Mucosa of stomach (tissue), 1 donor: Measurements from ENCODE around the gene STAP2.
"Not testable (repeated sequence)": the region's sequence is repeated elsewhere in the genome, so short reads cannot be mapped to it uniquely, and the experiment has no call there.

ENCODE experiments used
- H3K27me3 ChIP-seq: one replicate; pipeline ENCODE4 v1.7.0; 2013; ENCODE audit warnings: mild to moderate bottlenecking, low read length; ENCODE audit not compliant: control insufficient read depth, insufficient read depth
- H3K36me3 ChIP-seq: one replicate; pipeline ENCODE4 v1.7.0; 2013; ENCODE audit warnings: low read length; ENCODE audit not compliant: control insufficient read depth, insufficient read depth
- H3K4me1 ChIP-seq: one replicate; pipeline ENCODE4 v1.7.0; 2013; ENCODE audit warnings: mild to moderate bottlenecking, low read length; ENCODE audit not compliant: control insufficient read depth, insufficient read depth
- H3K4me3 ChIP-seq: one replicate; pipeline ENCODE4 v1.7.0; 2013; ENCODE audit warnings: low read length
- H3K9ac ChIP-seq: one replicate; pipeline ENCODE4 v1.7.0; 2013; ENCODE audit warnings: mild to moderate bottlenecking, low read length, moderate library complexity
- H3K9me3 ChIP-seq: one replicate; pipeline ENCODE4 v1.7.0; 2013; ENCODE audit warnings: mild to moderate bottlenecking, low read length, moderate library complexity; ENCODE audit not compliant: control insufficient read depth
- donor health status: Pancreatic carcinoma.

Gene STAP2

DNA sequence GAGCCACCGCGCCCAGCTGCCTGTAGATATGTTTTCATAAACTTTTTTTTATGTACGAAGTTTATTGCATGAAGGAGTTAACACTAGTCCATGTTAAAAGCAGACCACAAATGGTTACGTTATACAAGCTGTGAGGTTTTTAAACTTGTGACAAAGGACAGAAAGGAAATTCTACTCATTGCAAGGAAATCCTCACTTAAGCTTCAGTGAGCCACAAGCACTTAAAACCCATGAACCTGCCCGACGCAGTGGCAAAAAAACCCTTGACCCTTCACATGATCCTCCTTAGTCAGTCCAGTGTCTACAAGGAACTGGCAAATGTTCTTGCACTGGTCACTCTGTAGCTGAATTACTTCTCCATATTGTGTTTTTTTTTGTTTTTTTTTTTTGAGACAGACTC, 8.9 kb upstream of the STAP2 start:
- H3K9ac ChIP-seq, result no peak overlapping the region

DNA sequence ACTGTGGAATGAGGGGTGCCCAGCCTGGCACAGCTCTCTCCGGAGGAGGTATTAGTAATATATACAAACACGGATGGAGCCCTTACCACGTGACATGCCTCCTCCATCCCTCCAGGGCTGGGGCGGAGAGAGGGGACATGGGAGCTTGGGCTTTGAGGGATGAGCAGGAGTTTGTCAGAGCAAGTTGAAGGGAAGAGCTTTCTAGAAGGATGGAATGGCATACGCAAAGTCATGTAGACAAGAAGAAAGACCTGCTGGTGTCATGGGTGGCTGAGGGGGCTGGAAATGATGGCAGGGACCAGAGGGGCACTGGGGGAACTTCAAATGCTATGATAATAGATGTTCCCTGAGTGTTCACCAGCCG, 7.4 kb upstream of the STAP2 start:
- Histone ChIP-seq H3K4me1 (peaks cover 8% of the 10 kb centered on the region), H3K9me3 (no peaks in the 10 kb centered on the region), H3K9ac (no peak overlapping the region), H3K27me3 (no peaks in the 10 kb centered on the region), H3K36me3 (no peaks in the 10 kb centered on the region), H3K4me3 (no peak overlapping the region)

More for the DNA sequence above, 8.9 kb upstream of the STAP2 start:
- no peaks in the 10 kb centered on the region for H3K36me3 ChIP-seq
- H3K4me1 ChIP-seq, result peaks cover 8% of the 10 kb centered on the region
- H3K4me3 ChIP-seq, result no peak overlapping the region
- H3K9me3 ChIP-seq, result no peaks in the 10 kb centered on the region
- no peaks in the 10 kb centered on the region for H3K27me3 ChIP-seq

DNA sequence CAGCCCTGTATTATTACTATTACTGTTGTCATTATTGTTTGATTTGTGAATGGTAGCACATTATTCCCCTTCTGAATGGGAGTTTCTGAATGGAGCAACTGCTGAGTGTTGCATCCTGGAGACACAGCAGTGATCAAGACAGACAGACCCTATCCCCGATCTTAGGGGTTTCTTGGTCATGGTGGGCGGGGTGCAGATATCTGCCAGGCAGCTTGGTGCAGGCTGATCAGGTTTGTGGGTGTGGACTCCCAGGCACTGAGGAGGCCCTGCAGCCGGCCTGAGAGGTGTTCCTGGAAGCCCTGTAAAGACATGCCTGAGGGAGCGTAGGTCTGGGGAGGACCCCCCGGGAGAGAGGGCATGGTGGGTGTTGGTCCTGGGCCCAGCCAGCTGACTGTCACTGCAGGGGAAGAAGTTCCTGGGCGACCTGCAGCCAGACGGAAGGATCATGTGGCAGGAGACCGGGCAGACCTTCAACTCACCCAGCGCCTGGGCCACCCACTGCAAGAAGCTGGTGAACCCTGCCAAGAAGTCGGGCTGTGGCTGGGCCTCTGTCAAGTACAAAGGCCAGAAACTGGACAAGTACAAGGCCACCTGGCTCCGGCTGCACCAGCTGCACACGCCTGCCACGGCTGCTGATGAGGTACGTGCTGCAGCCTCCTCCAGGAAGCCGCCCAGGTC, 6.9 kb upstream of the STAP2 start:
- no peak overlapping the region for H3K4me3 ChIP-seq

DNA sequence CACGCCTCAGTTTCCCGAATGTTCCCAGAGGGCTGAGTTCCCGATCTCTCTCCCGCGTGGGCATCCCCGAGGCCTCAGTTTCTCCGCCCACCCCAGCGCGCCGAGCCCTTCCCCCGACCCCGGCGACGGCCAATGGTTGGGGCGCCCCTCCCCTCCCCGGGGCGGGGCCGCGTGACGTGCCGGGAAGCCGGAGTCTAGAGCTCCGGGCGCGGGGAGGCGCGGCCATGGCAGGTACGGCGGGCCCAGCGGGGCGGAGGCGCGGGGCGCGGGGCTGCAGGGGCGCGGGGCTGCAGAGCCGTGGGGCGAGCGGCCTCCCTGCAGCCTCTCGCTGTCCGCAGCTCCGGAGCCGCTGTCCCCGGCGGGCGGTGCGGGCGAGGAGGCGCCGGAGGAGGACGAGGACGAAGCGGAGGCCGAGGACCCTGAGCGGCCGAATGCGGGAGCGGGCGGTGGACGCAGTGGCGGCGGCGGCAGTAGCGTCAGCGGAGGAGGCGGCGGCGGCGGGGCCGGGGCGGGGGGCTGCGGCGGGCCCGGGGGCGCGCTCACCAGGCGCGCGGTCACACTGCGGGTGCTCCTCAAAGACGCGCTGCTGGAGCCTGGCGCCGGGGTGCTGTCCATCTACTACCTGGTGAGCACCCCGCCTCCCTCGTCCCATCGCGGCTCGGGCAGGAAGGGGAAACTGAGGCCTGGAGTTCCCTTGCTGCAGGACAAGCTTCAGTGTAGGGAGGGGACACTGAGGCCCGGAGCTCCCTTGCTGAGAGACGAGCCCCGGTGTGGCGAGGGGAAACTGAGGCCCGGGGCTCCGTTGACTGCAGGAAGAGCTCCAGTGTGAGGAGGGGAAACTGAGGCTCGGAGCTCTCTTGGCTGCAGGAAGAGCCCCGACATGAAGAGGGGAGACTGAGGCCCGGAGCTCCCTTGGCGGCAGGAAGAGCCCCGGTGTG, 5.0 kb upstream of the STAP2 start, which contains the start of gene MPND:
MPND (plus strand) TSS at position 193 of the 938 bp plus-strand sequence; CDS start at position 225, 32 bp downstream.
- no peaks in the 10 kb centered on the region for H3K36me3 ChIP-seq
- peak within 1 kb of the TSS; percentile 99 for H3K4me3 ChIP-seq
- H3K9me3 ChIP-seq, result no peaks in the 10 kb centered on the region
- H3K9ac ChIP-seq, result peak within 1 kb of the TSS; percentile 83
- peaks cover 17% of the 10 kb centered on the region for H3K4me1 ChIP-seq
- H3K27me3 ChIP-seq, result no peaks in the 10 kb centered on the region

More for the DNA sequence above, 6.9 kb upstream of the STAP2 start:
- Histone ChIP-seq H3K36me3 (no peaks in the 10 kb centered on the region), H3K9me3 (no peaks in the 10 kb centered on the region), H3K9ac (no peak overlapping the region), H3K27me3 (no peaks in the 10 kb centered on the region), H3K4me1 (peaks cover 8% of the 10 kb centered on the region)

DNA sequence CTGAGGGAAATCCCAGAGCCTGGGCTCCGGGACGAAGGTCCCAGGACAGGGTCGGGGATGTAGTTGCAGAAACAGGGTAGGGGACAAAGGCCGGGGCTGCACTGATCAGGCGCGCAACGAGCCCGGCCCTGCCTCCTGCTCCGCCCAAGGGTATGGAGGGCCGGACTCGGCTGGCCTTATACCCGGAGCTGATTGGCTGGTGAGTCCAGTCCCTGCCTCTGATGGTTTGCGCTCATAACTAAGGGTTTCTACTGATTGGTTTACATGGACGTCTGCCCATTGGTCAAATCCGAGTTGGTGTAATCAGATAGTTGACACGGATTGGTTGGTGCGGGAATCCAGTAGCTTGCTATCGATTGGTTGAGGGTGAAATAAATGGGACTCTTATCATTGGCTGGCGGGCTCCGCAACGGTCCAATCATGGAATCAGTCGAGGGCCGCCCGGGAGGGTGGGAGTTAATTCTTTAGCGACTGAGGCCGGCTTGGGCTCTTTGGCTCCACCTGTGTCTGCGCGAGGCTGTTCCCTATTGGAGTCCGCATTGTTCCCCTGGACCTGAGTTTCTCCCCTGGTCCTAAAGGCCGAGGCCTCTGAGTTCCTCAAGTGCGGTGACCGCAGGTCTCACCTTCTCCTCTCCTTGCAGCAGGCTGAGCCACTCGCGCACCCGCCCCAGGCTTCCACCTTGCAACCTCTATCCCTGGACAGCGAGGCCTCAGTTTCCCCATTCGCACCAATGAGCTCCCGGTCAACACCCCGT, 4.2 kb upstream of the STAP2 start:
- Histone ChIP-seq H3K36me3 (no peaks in the 10 kb centered on the region), H3K9me3 (no peaks in the 10 kb centered on the region), H3K4me3 (peak overlapping the region; percentile 99), H3K27me3 (no peaks in the 10 kb centered on the region), H3K4me1 (peaks cover 22% of the 10 kb centered on the region), H3K9ac (peak overlapping the region; percentile 83)

DNA sequence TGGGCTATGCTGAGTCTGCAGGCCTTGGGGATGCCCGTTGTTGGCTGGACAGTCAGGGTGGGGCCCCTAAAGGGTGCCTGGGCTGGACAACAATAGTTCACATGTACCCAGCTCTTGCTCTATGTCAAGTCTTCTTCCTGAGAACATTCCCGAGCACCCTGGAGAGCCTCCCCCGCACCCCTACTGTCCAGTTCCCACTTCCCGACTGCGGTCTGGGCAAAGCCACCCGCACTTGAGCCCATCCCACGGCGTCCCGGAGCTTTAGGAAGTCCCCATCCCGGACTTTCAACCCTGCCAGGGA, 3.6 kb upstream of the STAP2 start:
- no peaks in the 10 kb centered on the region for H3K27me3 ChIP-seq

DNA sequence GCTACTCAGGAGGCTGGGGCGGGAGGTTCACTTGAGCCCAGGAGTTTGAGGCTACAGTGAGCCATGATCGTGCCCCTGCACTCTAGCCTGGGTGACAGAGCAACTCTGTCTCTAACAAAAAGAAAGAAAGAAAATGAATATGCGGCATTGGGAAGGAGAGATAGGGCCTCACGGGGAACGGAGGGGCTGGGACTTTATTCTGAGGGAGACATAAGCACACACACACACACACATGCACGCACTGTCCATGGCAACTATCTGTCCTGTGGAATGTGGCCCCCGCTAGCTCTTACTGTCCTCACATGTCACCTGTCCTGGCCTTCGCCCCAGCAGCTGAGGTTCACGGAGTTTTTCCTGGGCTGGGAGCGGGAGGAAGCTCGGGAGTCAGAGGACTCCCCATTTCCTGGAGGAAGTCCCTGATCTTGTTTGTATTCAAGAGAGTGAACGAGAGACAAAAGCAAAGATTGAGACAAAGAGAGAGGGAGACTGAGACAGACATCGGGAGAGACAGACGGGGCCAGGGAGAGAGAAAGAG, 654 bp downstream of the STAP2 start:
- no peaks in the 10 kb centered on the region for H3K36me3 ChIP-seq
- no peaks in the 10 kb centered on the region for H3K27me3 ChIP-seq
- H3K9ac ChIP-seq, result peak overlapping the region; percentile 84
- peaks cover 15% of the 10 kb centered on the region for H3K4me1 ChIP-seq
- peak overlapping the region; percentile 86 for H3K4me3 ChIP-seq
- H3K9me3 ChIP-seq, result no peaks in the 10 kb centered on the region

More for the DNA sequence above, 3.6 kb upstream of the STAP2 start:
- Histone ChIP-seq H3K9ac (peak overlapping the region; percentile 83), H3K4me1 (peaks cover 24% of the 10 kb centered on the region), H3K9me3 (no peaks in the 10 kb centered on the region), H3K4me3 (peak overlapping the region; percentile 83), H3K36me3 (no peaks in the 10 kb centered on the region)

DNA sequence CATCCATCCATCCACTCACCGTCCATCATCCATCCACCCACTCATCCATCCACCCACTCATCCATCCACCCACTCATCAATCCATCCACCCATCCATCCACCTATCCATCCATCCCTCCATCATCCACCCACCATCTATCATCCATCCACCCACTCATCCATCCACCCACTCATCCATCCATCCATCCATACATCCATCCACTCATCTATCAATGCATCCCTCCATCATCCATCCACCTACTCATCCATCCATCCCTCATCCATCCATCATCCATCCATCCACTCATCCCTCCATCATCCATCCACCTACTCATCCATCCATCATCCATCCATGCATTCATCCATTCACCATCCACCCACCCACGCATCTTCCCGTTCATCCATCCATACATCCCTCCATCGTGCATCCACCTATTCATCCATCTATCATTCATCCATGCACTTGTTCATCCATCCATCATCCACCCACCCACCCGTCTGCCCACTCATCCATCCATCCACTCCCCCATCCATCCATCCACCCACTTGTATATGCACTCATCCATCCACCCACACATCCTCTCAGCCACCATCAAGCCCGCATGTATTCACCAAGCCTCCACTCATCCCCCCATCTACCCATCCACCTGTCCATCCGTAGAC, 3.6 kb downstream of the STAP2 start:
- Histone ChIP-seq H3K4me1 (peaks cover 15% of the 10 kb centered on the region), H3K4me3 (no peak overlapping the region), H3K27me3 (no peaks in the 10 kb centered on the region), H3K9ac (no peak overlapping the region), H3K9me3 (no peaks in the 10 kb centered on the region), H3K36me3 (no peaks in the 10 kb centered on the region)

DNA sequence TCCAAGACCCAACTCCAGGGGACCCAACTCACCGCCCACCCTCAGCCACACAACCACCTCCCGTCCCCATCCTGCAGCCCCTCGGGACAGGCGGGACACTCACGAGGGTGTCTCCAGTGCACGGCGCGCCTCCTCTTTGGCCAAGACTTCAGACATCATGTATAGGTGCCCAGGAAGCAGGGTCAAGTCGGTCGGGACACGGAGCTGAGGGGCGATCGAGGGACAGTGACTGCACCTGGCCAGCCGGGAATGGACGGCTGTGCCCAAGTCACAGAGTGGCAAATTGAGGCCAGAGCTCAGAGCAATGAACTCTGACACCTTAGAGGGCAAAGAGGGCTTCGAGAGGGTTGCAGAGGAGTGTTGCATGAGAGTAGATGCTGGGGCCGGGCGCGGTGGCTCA, 8.8 kb downstream of the STAP2 start:
- no peaks in the 10 kb centered on the region for H3K36me3 ChIP-seq
- H3K4me1 ChIP-seq, result no peaks in the 10 kb centered on the region
- no peak overlapping the region for H3K9ac ChIP-seq

DNA sequence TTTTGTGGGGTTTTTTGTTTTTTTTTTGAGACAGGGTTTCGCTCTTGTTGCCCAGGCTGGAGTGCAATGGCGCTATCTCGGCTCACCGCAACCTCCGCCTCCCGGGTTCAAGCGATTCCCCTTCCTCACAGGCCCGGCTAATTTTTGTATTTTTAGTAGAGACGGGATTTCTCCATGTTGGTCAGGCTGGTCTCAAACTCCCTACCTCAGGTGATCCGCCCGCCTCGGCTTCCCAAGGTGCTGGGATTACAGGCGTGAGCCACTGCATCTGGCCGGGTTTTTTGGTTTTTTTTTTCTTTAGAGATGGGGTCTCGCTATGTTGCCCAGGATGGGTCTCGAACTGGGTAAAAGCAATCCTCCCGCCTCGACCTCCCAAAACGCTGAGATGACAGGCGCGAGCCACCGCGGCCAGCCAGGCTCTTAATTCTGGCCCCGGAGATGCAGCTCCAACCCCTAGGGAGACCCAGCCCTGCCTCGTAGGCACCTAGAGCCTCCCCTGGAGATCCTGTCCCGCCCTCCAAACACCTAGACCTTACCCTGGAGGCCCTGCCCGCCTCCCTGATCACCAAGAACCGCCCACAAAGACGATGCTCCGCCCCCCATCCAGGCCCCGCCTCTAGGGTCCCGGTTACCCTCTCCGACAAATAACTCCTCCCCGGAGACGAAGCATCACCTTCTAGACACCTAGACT, 9.5 kb downstream of the STAP2 start:
- H3K9me3 ChIP-seq, H3K4me1 ChIP-seq, H3K36me3 ChIP-seq, H3K4me3 ChIP-seq, H3K27me3 ChIP-seq, H3K9ac ChIP-seq: not testable (repeated sequence)

More for the DNA sequence above, 8.8 kb downstream of the STAP2 start:
- Histone ChIP-seq H3K9me3 (no peaks in the 10 kb centered on the region), H3K4me3 (no peak overlapping the region), H3K27me3 (no peaks in the 10 kb centered on the region)
